IMR-90 (cell line): ENCODE data around the gene GSDMA. TPM values are rescaled to one million over a fixed set of nuclear protein-coding genes. Genes with fewer than 3 reads are reported as not detected.

Experiments
- ATAC-seq: fragments of 200-7000 bp; cut with Tn5 transposase; 2 replicates; pipeline ENCODE4 v1.9.1; 2020; ENCODE audit warnings: low read depth, mild to moderate bottlenecking, moderate library complexity
- BruUV-seq: library from RNA; stranded (reverse); fragments of 400-500 nt; replicated peaks from 2 replicates; lab custom pipeline; 2021; lab: Mats Ljungman, UMichigan
- CTCF ChIA-PET: fragments of 300-600 bp; formaldehyde crosslinking; extraction: SDS; loops from one replicate; lab custom pipeline; 2021; ENCODE audit warnings: antibody characterized with exemption; lab: Yijun Ruan, JAX
- POLR2A ChIA-PET: fragments of 300-600 bp; sonication (Branson Sonifier 250); formaldehyde crosslinking; loops from one replicate; lab custom pipeline; 2022; ENCODE audit warnings: antibody characterized with exemption; ENCODE audit not compliant: unreplicated experiment; lab: Charles Lee
- DNase-seq: peaks from one replicate; pipeline ENCODE4 v3.0.0; 2013
- H2AFZ ChIP-seq: replicated peaks from 2 replicates; pipeline ENCODE3; 2013; ENCODE audit warnings: low read length, mild to moderate bottlenecking; ENCODE audit not compliant: poor library complexity
- H2AK5ac ChIP-seq: 2 replicates; pipeline ENCODE4 v1.6.1; 2013; ENCODE audit warnings: low read depth, low read length, inconsistent platforms
- H2AK9ac ChIP-seq: replicated peaks from 2 replicates; pipeline ENCODE3; 2013; ENCODE audit warnings: mild to moderate bottlenecking, low read depth, low read length, moderate library complexity; ENCODE audit not compliant: poor library complexity
- H2BK120ac ChIP-seq: 2 replicates; pipeline ENCODE4 v1.6.1; 2013; ENCODE audit warnings: low read depth, low read length, inconsistent platforms
- H2BK15ac ChIP-seq: 3 replicates; pipeline ENCODE4 v1.6.1; 2013; ENCODE audit warnings: low read depth, low read length, inconsistent platforms
- H2BK20ac ChIP-seq: 2 replicates; pipeline ENCODE4 v1.6.1; 2013; ENCODE audit warnings: low read depth, mild to moderate bottlenecking, inconsistent platforms, low read length, moderate library complexity
- H2BK5ac ChIP-seq: 2 replicates; pipeline ENCODE4 v1.6.1; 2013; ENCODE audit warnings: mild to moderate bottlenecking, low read depth, low read length, inconsistent platforms; ENCODE audit not compliant: poor library complexity, severe bottlenecking
- H3K14ac ChIP-seq: replicated peaks from 2 replicates; pipeline ENCODE4 v1.6.1; 2013; ENCODE audit warnings: low read depth, low read length, inconsistent platforms
- H3K18ac ChIP-seq: 2 replicates; pipeline ENCODE4 v1.6.1; 2013; ENCODE audit warnings: low read depth, low read length, control low read depth
- H3K23ac ChIP-seq: 2 replicates; pipeline ENCODE4 v1.6.1; 2013; ENCODE audit warnings: low read depth, low read length, inconsistent platforms
- H3K27ac ChIP-seq: 2 replicates; pipeline ENCODE4 v1.5.1; 2013; ENCODE audit warnings: mild to moderate bottlenecking, control low read depth, low read length; ENCODE audit not compliant: insufficient read depth
- H3K27me3 ChIP-seq: 2 replicates; pipeline ENCODE4 v1.6.1; 2013; ENCODE audit warnings: low read length; ENCODE audit not compliant: control insufficient read depth, insufficient read depth
- H3K36me3 ChIP-seq: 2 replicates; pipeline ENCODE4 v1.6.1; 2013; ENCODE audit warnings: low read length, mixed read lengths; ENCODE audit not compliant: control insufficient read depth, insufficient read depth
- H3K4ac ChIP-seq: 2 replicates; pipeline ENCODE4 v1.6.1; 2013; ENCODE audit warnings: low read depth, low read length, inconsistent platforms
- H3K4me1 ChIP-seq: 2 replicates; pipeline ENCODE4 v1.6.1; 2013; ENCODE audit warnings: low read length, mixed read lengths; ENCODE audit not compliant: control insufficient read depth, insufficient read depth
- H3K4me2 ChIP-seq: 2 replicates; pipeline ENCODE4 v1.6.1; 2013; ENCODE audit warnings: low read depth, mild to moderate bottlenecking, control low read depth, low read length, moderate library complexity
- H3K4me3 ChIP-seq: 2 replicates; pipeline ENCODE4 v1.5.1; 2013; ENCODE audit warnings: low read depth, mild to moderate bottlenecking, control low read depth, low read length, moderate library complexity; ENCODE audit not compliant: insufficient read depth
- H3K56ac ChIP-seq: 2 replicates; pipeline ENCODE4 v1.6.1; 2013; ENCODE audit warnings: low read length, inconsistent platforms; ENCODE audit not compliant: insufficient read depth; ENCODE audit errors: extremely low read depth
- H3K79me1 ChIP-seq, 2 experiments: 2 replicates each; pipeline ENCODE4 v1.6.1; 2013; ENCODE audit warnings: low read length in 2 of 2, inconsistent platforms in 1 of 2, low read depth in 1 of 2
- H3K9ac ChIP-seq: 2 replicates; pipeline ENCODE4 v1.6.1; 2013; ENCODE audit warnings: low read depth, low read length, control low read depth
- H3K9me1 ChIP-seq: 2 replicates; pipeline ENCODE4 v1.6.1; 2013; ENCODE audit warnings: low read length, inconsistent platforms; ENCODE audit not compliant: insufficient read depth
- H3K9me3 ChIP-seq: 2 replicates; pipeline ENCODE4 v1.6.1; 2013; ENCODE audit warnings: low read length; ENCODE audit not compliant: control insufficient read depth, insufficient read depth
- H4K20me1 ChIP-seq: 2 replicates; pipeline ENCODE4 v1.6.1; 2013; ENCODE audit warnings: low read length, inconsistent platforms; ENCODE audit not compliant: insufficient read depth
- H4K5ac ChIP-seq: 2 replicates; pipeline ENCODE4 v1.6.1; 2013; ENCODE audit warnings: mild to moderate bottlenecking, low read depth, low read length, control low read depth
- H4K8ac ChIP-seq, 2 experiments: 2 replicates each; pipeline ENCODE4 v1.6.1; 2013; ENCODE audit warnings: low read depth in 2 of 2, low read length in 2 of 2, control low read depth in 1 of 2, inconsistent platforms in 1 of 2
- H4K91ac ChIP-seq: 2 replicates; pipeline ENCODE4 v1.6.1; 2013; ENCODE audit warnings: low read depth, low read length, inconsistent platforms; ENCODE audit not compliant: insufficient read depth
- BHLHE40 ChIP-seq: fragments of 150-350 bp; IDR thresholded peaks from 2 replicates; pipeline ENCODE4 v1.6.1; 2016; ENCODE audit warnings: mild to moderate bottlenecking, low read depth, low read length
- CEBPB ChIP-seq: IDR thresholded peaks from 2 replicates; pipeline ENCODE4 v1.6.1; 2012; ENCODE audit warnings: low read depth, low read length, improper control_type of control experiment
- CHD1 ChIP-seq: IDR thresholded peaks from 2 replicates; pipeline ENCODE4 v1.6.1; 2012; ENCODE audit warnings: low read depth, low read length, improper control_type of control experiment
- CTCF ChIP-seq: conservative IDR thresholded peaks from 2 replicates; pipeline ENCODE4 v1.5.1; 2012; ENCODE audit warnings: mild to moderate bottlenecking, low read depth, low read length, improper control_type of control experiment
- ELK1 ChIP-seq: fragments of 150-350 bp; IDR thresholded peaks from 2 replicates; pipeline ENCODE4 v1.6.1; 2016; ENCODE audit warnings: low read depth, mild to moderate bottlenecking, low read length, moderate library complexity, borderline replicate concordance
- FOS ChIP-seq: fragments of 150-350 bp; IDR thresholded peaks from 2 replicates; pipeline ENCODE4 v1.6.1; 2016; ENCODE audit warnings: low read depth, low read length
- MAFK ChIP-seq: IDR thresholded peaks from 2 replicates; pipeline ENCODE4 v1.6.1; 2012; ENCODE audit warnings: low read depth, low read length, improper control_type of control experiment
- MAZ ChIP-seq: IDR thresholded peaks from 2 replicates; pipeline ENCODE4 v1.6.1; 2012; ENCODE audit warnings: low read depth, mild to moderate bottlenecking, low read length, improper control_type of control experiment, moderate library complexity, borderline replicate concordance
- MXI1 ChIP-seq: IDR thresholded peaks from 2 replicates; pipeline ENCODE4 v1.6.1; 2012; ENCODE audit warnings: low read depth, mild to moderate bottlenecking, low read length, moderate library complexity, borderline replicate concordance
- NFE2L2 ChIP-seq: fragments of 150-350 bp; IDR thresholded peaks from 2 replicates; pipeline ENCODE4 v1.6.1; 2016; ENCODE audit warnings: low read depth, mild to moderate bottlenecking, low read length
- POLR2A ChIP-seq: IDR thresholded peaks from 2 replicates; pipeline ENCODE4 v1.6.1; 2012; ENCODE audit warnings: mild to moderate bottlenecking, low read depth, low read length
- RAD21 ChIP-seq: IDR thresholded peaks from 2 replicates; pipeline ENCODE4 v1.6.1; 2012; ENCODE audit warnings: low read length, improper control_type of control experiment
- RCOR1 ChIP-seq: IDR thresholded peaks from 2 replicates; pipeline ENCODE4 v1.6.1; 2012; ENCODE audit warnings: mild to moderate bottlenecking, low read length, improper control_type of control experiment; ENCODE audit not compliant: insufficient replicate concordance
- RFX5 ChIP-seq: IDR thresholded peaks from 2 replicates; pipeline ENCODE4 v1.8.0; 2012; ENCODE audit warnings: low read depth, mild to moderate bottlenecking, low read length, moderate library complexity
- SMC3 ChIP-seq: fragments of 150-350 bp; IDR thresholded peaks from 2 replicates; pipeline ENCODE4 v1.6.1; 2016; ENCODE audit warnings: low read depth, mild to moderate bottlenecking, antibody characterized with exemption, low read length, moderate library complexity
- USF2 ChIP-seq: fragments of 150-350 bp; IDR thresholded peaks from 2 replicates; pipeline ENCODE4 v1.6.1; 2017; ENCODE audit warnings: mild to moderate bottlenecking, antibody characterized with exemption, low read length, low read depth
- WGBS, 2 experiments: methylation state at CpG; one replicate each; pipeline versions ENCODE4 v1.1.5 to v1.1.7; 2013; ENCODE audit warnings: missing lambda C conversion rate in 2 of 2; ENCODE audit not compliant: insufficient read length in 1 of 2; ENCODE audit errors: extremely low coverage in 2 of 2; 5-methylcytosine and 5-hydroxymethylcytosine counted together
- dilution Hi-C: fragments of 300-500 bp; cut with HindIII; formaldehyde crosslinking; loops from one replicate; pipeline ENCODE4 v1.14.3; 2018; ENCODE audit warnings: low sequenced_read_pairs; ENCODE audit not compliant: unreplicated experiment
- in situ Hi-C: fragments of 300-500 bp; cut with MboI; formaldehyde crosslinking; loops from 3 replicates; pipeline ENCODE4 v1.14.3; 2019; ENCODE audit warnings: low sequenced_read_pairs, inconsistent platforms, mixed read lengths
- intact Hi-C: fragments of 100-400 bp; cut with micrococcal nuclease; formaldehyde crosslinking; loops from 2 replicates; pipeline ENCODE4 v1.10.0; 2022
- polyA plus RNA-seq, 3 experiments: library from polyadenylated mRNA; depleted of rRNA; stranded (reverse); fragments of >200 nt; gene quantifications; 2 replicates each; pipeline ENCODE4 v1.2.3, GENCODE V29; 2012; ENCODE audit warnings: low replicate concordance in 1 of 3
- total RNA-seq: library from RNA; depleted of rRNA; stranded (reverse); fragments of >200 nt; gene quantifications from 2 replicates; pipeline ENCODE4 v1.2.3, GENCODE V29; 2012

GSDMA gene
- total and polyA plus RNA-seq, 2 of the 4 experiments (the other 2 are of a cell fraction): not detected

- Histone ChIP-seq H3K36me3 (no peaks in the 10 kb centered on the region), H2BK20ac (no peak overlapping the region), H3K79me1 (no peaks in the 10 kb centered on the region), H2BK120ac (no peak overlapping the region), H2BK15ac (no peak overlapping the region), H3K23ac (no peak overlapping the region), H3K56ac (no peak overlapping the region), H2AFZ (no peak overlapping the region), H4K20me1 (no peaks in the 10 kb centered on the region), H3K9me3 (no peaks in the 10 kb centered on the region), H4K91ac (no peak overlapping the region), H3K4me3 (no peak overlapping the region), H3K27me3 (peaks cover 45% of the 10 kb centered on the region), H3K27ac (no peak overlapping the region), H4K8ac (no peak overlapping the region), H2BK5ac (no peak overlapping the region), H3K4me2 (no peak overlapping the region), H2AK5ac (no peak overlapping the region), H3K14ac (no peak overlapping the region), H2AK9ac (no peak overlapping the region), H3K4ac (no peak overlapping the region), H3K4me1 (no peaks in the 10 kb centered on the region), H3K18ac (no peak overlapping the region), H4K5ac (no peak overlapping the region), H3K9me1 (no peaks in the 10 kb centered on the region), H3K9ac (no peak overlapping the region)
- intact Hi-C loops: no loop called here
- ChIA-PET CTCF (no interaction called here), POLR2A (no interaction called here)
- TF ChIP-seq FOS: no peak
- no peak for TF ChIP-seq ELK1
- TF ChIP-seq CTCF: no peak
- no peak for TF ChIP-seq BHLHE40
- no peak for TF ChIP-seq NFE2L2
- no peak for TF ChIP-seq RAD21
- no peak for TF ChIP-seq MAFK
- TF ChIP-seq POLR2A: no peak
- no peak for TF ChIP-seq RCOR1
- TF ChIP-seq CEBPB: no peak
- no peak for TF ChIP-seq RFX5
- no peak for TF ChIP-seq CHD1
- no peak for TF ChIP-seq MXI1
- TF ChIP-seq SMC3: no peak
- TF ChIP-seq MAZ: no peak
- no peak for TF ChIP-seq USF2
- dilution Hi-C loops: no loop called here
- ATAC-seq (no peak), DNase-seq (no peak)
- BruUV-seq: no TSS peak
- WGBS, 2 experiments: 56% methylated on average over 4 of the region's 8 CpGs; no CpG with 5 or more reads in 1 of the 2 experiments
- in situ Hi-C loops: no loop called here
These were observed 2.4 kb downstream of the GSDMA start for GRCh38 chr17:39965017-39965699.
